Gastroesophageal sphincter (tissue), 4 donors: ENCODE data around the gene CELSR1. TPM values are rescaled to one million over a fixed set of nuclear protein-coding genes. Genes with fewer than 3 reads are reported as not detected.

Source experiments
- ATAC-seq: fragments of 150-250 bp; one replicate; pipeline ENCODE4 v1.9.1; 2016; ENCODE audit warnings: mild to moderate bottlenecking, moderate library complexity
- H3K27ac ChIP-seq, 4 donors: fragments of 200-600 bp; sonication (generic) in 3 of 4; 1 replicate in 3 of 4; 2 replicates in 1 of 4; pipeline ENCODE4 v1.5.1; 2016 to 2019
- H3K27me3 ChIP-seq: fragments of 200-600 bp; sonication (generic); one replicate; pipeline ENCODE4 v1.5.1; 2019
- H3K36me3 ChIP-seq, 2 donors: fragments of 200-600 bp; sonication (generic); one replicate each; pipeline ENCODE4 v1.5.1; 2019; ENCODE audit warnings: control low read depth in 1 of 2
- H3K4me1 ChIP-seq, 3 donors: fragments of 200-600 bp; sonication (generic); 1 replicate in 2 of 3; 2 replicates in 1 of 3; pipeline ENCODE4 v1.5.1; 2016 to 2019; ENCODE audit warnings: control low read depth in 2 of 3
- H3K4me3 ChIP-seq, 2 donors: fragments of 200-600 bp; sonication (generic); one replicate each; pipeline ENCODE4 v1.5.1; 2019; ENCODE audit warnings: mild to moderate bottlenecking in 1 of 2, moderate library complexity in 1 of 2
- H3K9me3 ChIP-seq, 3 donors: fragments of 200-600 bp; sonication (generic); one replicate each; pipeline ENCODE4 v1.5.1; 2017 to 2019; ENCODE audit warnings: control low read depth in 2 of 3
- EP300 ChIP-seq: sonication (generic); formaldehyde crosslinking; IDR thresholded peaks from one replicate; pipeline ENCODE4 v1.6.1; 2017; ENCODE audit warnings: antibody characterized with exemption, mild to moderate bottlenecking
- POLR2A ChIP-seq, 2 donors: fragments of 450-650 bp; IDR thresholded peaks; one replicate each; pipeline ENCODE4 v1.6.1; 2017; ENCODE audit warnings: antibody characterized with exemption in 2 of 2, mild to moderate bottlenecking in 2 of 2, moderate library complexity in 1 of 2
- POLR2AphosphoS5 ChIP-seq: sonication (generic); formaldehyde crosslinking; IDR thresholded peaks from one replicate; pipeline ENCODE4 v1.6.1; 2017; ENCODE audit warnings: antibody characterized with exemption
- WGBS, 2 donors: methylation state at CpG; one replicate each; pipeline ENCODE4 v1.1.5; 2018; ENCODE audit warnings: low coverage in 1 of 2; 5-methylcytosine and 5-hydroxymethylcytosine counted together
- total RNA-seq, 4 donors: library from RNA; depleted of rRNA; stranded (reverse); fragments of >200 nt; gene quantifications; one replicate each; pipeline ENCODE4 v1.1.0, GENCODE V29; 2016
- TF ChIP-seq, protein P1 (sequence below), 4 experiments: fragments of 200-600 bp in 2 of 4; fragments of 450-650 bp in 2 of 4; sonication (generic) in 1 of 4; IDR thresholded peaks; one replicate each; pipeline ENCODE4 v1.5.1; 2017 to 2019; ENCODE audit warnings: antibody characterized with exemption in 4 of 4, mild to moderate bottlenecking in 2 of 4, moderate library complexity in 2 of 4

The CELSR1 gene
- total RNA-seq, 4 donors from 2014 or later, result 1.7 to 4.8 (median 4.3) TPM

DNA sequence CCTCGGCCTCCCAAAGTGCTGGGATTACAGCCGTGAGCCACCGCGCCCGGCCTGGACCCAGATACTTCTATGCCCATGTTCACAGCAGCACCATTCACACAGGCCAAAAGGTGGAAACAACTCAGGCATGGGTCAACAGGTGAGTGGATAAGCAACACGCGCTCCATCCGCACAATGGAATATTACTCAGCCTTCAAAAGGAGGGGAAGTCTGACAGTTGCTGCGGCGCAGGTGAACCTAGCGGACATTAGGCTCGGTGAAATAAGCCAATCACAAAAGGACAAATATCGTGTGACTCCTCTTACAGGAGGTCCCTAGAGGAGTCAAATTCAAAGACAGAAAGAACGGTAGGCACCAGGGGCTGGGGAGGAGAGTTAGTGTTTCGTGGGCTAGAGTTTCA lies 154.9 kb downstream of the CELSR1 start:
- H3K27ac ChIP-seq, result no peak overlapping the region
- no peak for TF ChIP-seq EP300
- TF ChIP-seq POLR2A (IDR thresholded peaks at IDR 0.05), result no peak
- TF ChIP-seq, protein P1, sequence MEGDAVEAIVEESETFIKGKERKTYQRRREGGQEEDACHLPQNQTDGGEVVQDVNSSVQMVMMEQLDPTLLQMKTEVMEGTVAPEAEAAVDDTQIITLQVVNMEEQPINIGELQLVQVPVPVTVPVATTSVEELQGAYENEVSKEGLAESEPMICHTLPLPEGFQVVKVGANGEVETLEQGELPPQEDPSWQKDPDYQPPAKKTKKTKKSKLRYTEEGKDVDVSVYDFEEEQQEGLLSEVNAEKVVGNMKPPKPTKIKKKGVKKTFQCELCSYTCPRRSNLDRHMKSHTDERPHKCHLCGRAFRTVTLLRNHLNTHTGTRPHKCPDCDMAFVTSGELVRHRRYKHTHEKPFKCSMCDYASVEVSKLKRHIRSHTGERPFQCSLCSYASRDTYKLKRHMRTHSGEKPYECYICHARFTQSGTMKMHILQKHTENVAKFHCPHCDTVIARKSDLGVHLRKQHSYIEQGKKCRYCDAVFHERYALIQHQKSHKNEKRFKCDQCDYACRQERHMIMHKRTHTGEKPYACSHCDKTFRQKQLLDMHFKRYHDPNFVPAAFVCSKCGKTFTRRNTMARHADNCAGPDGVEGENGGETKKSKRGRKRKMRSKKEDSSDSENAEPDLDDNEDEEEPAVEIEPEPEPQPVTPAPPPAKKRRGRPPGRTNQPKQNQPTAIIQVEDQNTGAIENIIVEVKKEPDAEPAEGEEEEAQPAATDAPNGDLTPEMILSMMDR (IDR thresholded peaks at IDR 0.05), result no peak
- TF ChIP-seq POLR2AphosphoS5, result no peak
- no peaks in the 10 kb centered on the region for H3K27me3 ChIP-seq
- no peaks in the 10 kb centered on the region for H3K36me3 ChIP-seq
- H3K4me1 ChIP-seq, result no peaks in the 10 kb centered on the region
- H3K4me3 ChIP-seq, result no peak overlapping the region
- H3K9me3 ChIP-seq, result no peaks in the 10 kb centered on the region
- ATAC-seq, result no peak
- 90 to 91% methylated on average over 2 to 7 of the region's 15 CpGs for WGBS, 2 donors

DNA sequence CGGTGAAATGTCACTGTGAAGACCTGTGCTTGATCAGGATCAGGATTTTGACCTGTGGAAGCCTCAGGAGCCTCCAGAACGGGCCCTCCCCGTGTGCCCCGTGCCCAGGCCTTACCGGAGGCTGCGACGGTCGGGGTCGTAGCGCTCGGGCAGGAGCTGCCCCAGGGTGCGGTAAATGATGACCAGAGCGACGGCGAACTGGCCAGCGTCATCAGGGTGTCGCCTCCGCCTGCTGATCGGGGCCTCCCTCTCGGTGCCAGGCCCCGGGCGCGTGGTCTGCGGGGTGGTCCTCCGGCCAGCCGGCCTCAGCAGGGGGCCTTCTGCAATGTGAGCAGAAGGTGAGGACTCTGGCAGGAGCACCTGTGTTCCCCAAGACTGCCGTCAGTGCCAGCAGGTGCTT lies 155.7 kb downstream of the CELSR1 start:
- no peaks in the 10 kb centered on the region for H3K4me1 ChIP-seq
- TF ChIP-seq POLR2A (IDR thresholded peaks at IDR 0.05) (no peak), POLR2AphosphoS5 (no peak), EP300 (no peak)
- TF ChIP-seq, protein P1 (IDR thresholded peaks at IDR 0.05), result no peak
- no peak for ATAC-seq
- H3K9me3 ChIP-seq, result peaks cover 0 to 4% (median 0%) of the 10 kb centered on the region in 3 donors
- H3K27me3 ChIP-seq, result no peaks in the 10 kb centered on the region
- H3K36me3 ChIP-seq, result no peaks in the 10 kb centered on the region
- 79% methylated on average over 6 of the region's 27 CpGs; no CpG with 5 or more reads in 1 of the 2 donors for WGBS, 2 donors
- H3K27ac ChIP-seq, result no peak overlapping the region
- no peak overlapping the region for H3K4me3 ChIP-seq

DNA sequence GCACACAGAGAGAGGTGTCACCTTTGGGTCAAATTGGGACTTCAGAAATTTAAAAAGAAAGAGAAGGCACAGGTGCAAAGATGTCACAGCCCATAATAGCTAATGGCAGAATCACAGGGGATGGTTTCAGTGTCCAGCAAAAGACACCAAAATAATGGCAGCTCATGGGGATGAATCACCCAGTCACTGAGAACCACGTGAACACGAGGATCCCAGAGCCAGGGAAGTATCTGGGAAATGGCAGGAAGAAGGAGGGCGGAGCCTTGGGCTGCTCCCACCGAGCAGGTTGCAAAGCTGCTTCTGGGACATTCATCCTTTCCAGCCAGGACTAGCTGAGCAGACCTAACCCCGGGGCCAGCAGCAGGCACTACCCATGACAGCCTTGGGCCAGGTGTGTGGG lies 156.3 kb downstream of the CELSR1 start:
- TF ChIP-seq, protein P1 (IDR thresholded peaks at IDR 0.05), result no peak
- no peak for TF ChIP-seq POLR2AphosphoS5
- no peak overlapping the region for H3K27ac ChIP-seq
- 35 to 43% methylated on average over 2 to 5 of the region's 5 CpGs for WGBS, 2 donors
- no peaks in the 10 kb centered on the region for H3K4me1 ChIP-seq
- no peak overlapping the region for H3K4me3 ChIP-seq
- no peak for ATAC-seq
- H3K36me3 ChIP-seq, result no peaks in the 10 kb centered on the region
- H3K27me3 ChIP-seq, result no peaks in the 10 kb centered on the region
- H3K9me3 ChIP-seq, result peaks cover 0 to 10% (median 0%) of the 10 kb centered on the region in 3 donors

DNA sequence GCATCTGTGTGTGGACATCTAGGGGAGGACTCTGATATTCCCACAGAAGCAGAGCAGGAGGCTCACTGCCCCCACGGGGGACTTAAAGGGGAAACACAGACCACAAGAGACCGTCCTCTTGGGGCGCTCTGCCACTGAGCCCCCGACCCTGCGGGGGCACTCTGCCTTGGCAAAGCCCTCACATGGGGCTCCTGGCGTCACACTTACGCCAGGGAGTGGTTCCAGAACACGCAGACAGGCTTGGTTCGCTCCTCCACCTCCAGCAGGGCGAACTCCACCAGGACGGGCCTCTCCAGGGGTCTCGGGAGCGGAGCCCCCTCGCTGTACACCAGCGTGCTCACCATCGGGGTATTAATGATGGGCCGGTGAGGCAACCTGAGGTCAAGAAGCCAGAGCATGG lies 156.8 kb downstream of the CELSR1 start:
- no peak for ATAC-seq
- Histone ChIP-seq H3K9me3 (peaks cover 0 to 16% (median 0%) of the 10 kb centered on the region in 3 donors), H3K27ac (no peak overlapping the region), H3K4me3 (no peak overlapping the region), H3K4me1 (no peaks in the 10 kb centered on the region), H3K36me3 (no peaks in the 10 kb centered on the region), H3K27me3 (no peaks in the 10 kb centered on the region)
- TF ChIP-seq EP300, result no peak
- no peak for TF ChIP-seq POLR2AphosphoS5
- TF ChIP-seq POLR2A (IDR thresholded peaks at IDR 0.05), result no peak
- TF ChIP-seq, protein P1 (IDR thresholded peaks at IDR 0.05), result no peak
- no CpG with 5 or more reads among the region's 17 CpGs for WGBS, 2 donors

DNA sequence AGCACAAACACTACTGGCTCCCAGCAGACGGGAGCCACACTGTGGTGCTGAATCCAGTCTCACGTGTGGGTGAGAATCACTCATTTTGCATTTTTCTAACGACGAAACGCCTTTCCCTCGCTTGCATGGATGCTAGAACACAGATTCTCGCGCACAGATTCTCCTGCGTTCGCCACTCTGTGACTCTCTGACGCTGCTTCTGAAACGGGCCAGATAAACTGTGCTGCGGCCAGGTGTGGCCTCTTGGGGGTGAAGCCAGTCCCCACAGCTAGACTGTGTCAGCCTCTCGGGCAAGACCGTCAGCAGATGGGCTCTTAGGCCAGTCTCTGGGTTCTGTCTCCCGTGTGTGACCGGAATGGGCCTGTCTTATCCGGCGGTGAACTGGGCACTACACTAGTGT lies 157.4 kb downstream of the CELSR1 start:
- 65 to 72% methylated on average over 7 to 13 of the region's 19 CpGs for WGBS, 2 donors
- no peak overlapping the region for H3K27ac ChIP-seq
- H3K4me1 ChIP-seq, result no peaks in the 10 kb centered on the region
- H3K4me3 ChIP-seq, result no peak overlapping the region
- H3K36me3 ChIP-seq, result no peaks in the 10 kb centered on the region
- H3K9me3 ChIP-seq, result peaks cover 0 to 19% (median 0%) of the 10 kb centered on the region in 3 donors
- ATAC-seq, result no peak
- TF ChIP-seq EP300, result no peak
- no peak for TF ChIP-seq POLR2A (IDR thresholded peaks at IDR 0.05)
- TF ChIP-seq, protein P1 (IDR thresholded peaks at IDR 0.05), result no peak
- no peak for TF ChIP-seq POLR2AphosphoS5
- H3K27me3 ChIP-seq, result no peaks in the 10 kb centered on the region
